Measurements from ENCODE around the gene CNTLN.
"Not testable (repeated sequence)": the region's sequence is repeated elsewhere in the genome, so short reads cannot be mapped to it uniquely, and the experiment has no call there.

The CNTLN gene

DNA sequence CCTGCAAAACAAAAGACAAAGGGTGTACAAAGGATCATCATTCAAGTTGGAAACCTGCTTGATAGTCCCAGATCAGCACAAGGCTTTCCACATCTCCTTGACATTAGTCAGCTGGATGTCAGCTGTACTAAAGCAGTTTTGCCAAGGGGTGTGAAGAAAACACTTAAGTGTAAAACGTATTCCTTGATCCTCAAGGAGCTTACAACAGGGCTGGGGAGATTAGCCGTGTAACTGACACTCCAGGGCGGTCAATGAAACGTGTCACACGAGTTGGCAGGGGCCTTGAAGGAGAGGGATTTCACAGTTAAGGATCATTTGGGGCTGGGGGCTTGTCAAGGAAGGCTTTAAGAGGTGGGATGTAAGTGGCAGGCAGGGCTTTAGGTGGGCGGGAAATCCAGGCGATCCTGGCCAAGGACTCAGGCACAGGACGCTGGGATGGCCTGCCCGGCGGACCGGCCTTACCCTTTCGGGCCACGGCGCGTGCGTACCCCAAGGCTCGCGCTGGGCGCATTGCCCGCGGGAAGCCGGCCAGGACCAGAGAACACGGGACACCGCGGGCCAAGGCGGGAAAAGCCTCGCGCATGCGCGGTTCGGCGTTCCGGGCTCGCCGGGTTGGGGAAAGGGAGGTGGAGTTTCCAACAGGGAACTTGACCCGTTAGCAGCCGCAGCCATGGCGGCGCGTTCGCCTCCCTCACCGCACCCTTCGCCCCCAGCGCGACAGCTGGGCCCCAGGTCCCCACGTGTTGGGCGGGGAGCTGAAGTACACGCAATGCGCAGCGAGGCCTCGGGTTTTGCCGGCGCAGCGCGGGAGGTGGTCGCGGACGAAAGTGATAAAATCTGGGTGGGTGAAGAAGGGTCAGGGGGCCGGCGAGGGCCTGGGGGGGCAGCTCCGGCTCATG lies at the start of gene CNTLN:
Gene CNTLN (plus strand): TSS at position 645 of the 899 bp plus-strand sequence. CDS start 26 bp downstream, at position 671.
- peak; percentile 93 for DNase-seq

DNA sequence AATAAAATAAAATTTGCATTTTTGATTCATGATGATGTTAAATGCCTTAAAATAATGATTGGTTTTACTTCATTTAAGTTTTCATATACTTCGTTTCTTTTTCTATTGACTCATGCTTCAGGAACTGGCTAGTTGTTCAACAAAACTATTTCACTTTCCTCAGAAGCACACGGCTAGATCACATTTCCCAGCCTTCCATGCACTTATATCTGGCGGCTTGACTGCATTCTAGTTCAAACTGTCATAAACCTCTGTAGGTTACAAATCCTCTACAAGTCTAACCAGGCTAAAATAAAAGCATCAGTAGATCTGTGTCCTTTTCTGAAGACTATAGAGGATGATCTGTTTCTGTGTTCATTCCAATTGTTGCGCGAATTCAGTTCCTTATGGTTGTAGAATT lies 46.3 kb upstream of the CNTLN start:
- no peak for DNase-seq

DNA sequence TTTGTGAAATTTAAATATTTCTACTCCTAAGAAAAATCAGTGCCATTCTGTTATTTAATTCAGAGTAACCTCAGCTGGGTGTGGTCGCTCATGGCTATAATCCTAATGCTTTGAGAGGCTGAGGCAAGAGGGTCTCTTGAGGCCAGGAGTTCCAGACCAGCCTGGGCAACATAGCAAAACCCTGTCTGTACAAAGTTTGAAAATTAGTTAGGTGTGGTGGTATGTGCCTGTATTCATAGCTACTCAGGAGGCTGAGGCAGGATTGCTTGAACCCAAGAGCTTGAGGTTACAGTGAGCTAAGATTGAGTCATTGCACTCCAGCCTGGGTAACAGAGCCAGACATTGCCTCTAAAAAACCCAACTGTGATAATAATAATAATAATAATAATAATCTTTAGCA lies 44.8 kb upstream of the CNTLN start:
- DNase-seq, result no peak

DNA sequence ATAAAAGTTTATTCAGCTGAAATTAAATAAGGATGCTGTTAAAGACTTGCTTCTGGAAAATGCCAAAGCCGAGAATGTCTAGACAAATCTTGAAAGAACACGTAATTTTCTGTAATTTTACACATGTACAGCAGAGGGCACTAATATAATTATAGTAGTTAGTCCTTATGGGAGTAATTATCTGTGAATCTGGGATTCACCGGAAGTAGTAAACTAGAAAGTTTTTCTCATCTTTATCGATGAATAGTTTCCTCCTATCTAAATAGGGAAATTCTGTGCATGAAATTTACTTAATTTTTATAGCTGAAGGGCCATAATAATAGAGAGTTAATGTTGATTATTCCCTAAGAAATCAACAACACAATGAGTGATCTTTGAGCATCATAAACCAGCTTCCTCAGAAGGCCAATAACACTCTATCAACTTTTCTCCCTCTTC lies 18.4 kb upstream of the CNTLN start:
- DNase-seq, result peak; percentile 55

- no peak for DNase-seq
Observed at GRCh38 chr9:17117372-17117771, 17.5 kb upstream of the CNTLN start.

- no peak for DNase-seq
Observed at GRCh38 chr9:17120203-17120602, 14.6 kb upstream of the CNTLN start.

DNA sequence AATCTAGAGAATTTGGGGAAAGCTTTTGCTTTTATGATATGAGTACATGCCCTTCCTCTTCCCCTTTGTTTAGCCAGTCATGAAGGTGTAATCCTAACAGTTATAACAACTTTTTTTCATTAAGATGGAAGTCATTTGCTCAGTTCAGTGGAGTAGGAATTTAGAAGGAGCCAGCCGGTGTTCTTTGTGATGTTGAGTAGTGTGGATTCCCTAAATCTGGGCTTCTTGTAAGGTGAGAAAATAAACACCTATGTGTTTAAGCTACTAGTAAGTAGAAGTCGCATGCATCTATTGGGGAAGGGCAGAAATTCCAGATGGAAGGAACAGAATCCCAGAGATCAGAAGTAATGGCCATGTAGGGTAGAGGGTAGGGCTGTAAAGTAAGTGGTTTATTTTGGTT lies 13.6 kb upstream of the CNTLN start:
- no peak for DNase-seq

DNA sequence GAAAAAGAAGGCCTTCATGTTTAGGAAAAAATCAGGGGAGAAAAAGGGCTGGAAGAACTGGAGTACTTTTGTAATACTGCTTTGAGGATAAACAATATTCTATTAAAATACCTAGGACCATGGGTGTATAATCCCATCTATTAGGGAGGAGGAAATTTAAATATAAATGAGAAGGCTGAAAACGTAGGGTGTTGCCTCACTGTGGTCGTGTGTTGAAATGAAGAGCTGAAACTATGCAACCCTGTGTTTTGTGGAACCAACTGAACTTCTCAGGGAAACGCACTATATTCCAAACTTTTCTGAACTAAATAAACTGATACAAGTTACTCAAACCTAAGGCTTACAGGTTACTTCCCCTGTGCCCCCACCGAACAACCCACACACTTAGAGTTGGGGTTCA lies 4.5 kb upstream of the CNTLN start:
- no peak for DNase-seq

GRCh38 chr9:17130725-17131124 lies 4.1 kb upstream of the CNTLN start:
- no peak for DNase-seq

- DNase-seq, result no peak
Observed at GRCh38 chr9:17131494-17131893, 3.3 kb upstream of the CNTLN start.

- DNase-seq, result peak; percentile 57
Observed at GRCh38 chr9:17135295-17136160, 688 bp downstream of the CNTLN start.

- DNase-seq, result peak; percentile 28
Observed at GRCh38 chr9:17137566-17137965, 2.7 kb downstream of the CNTLN start.

- DNase-seq, result no peak
Observed at GRCh38 chr9:17138503-17138902, 3.7 kb downstream of the CNTLN start.

GRCh38 chr9:17140418-17140817 lies 5.6 kb downstream of the CNTLN start:
- no peak for DNase-seq

DNA sequence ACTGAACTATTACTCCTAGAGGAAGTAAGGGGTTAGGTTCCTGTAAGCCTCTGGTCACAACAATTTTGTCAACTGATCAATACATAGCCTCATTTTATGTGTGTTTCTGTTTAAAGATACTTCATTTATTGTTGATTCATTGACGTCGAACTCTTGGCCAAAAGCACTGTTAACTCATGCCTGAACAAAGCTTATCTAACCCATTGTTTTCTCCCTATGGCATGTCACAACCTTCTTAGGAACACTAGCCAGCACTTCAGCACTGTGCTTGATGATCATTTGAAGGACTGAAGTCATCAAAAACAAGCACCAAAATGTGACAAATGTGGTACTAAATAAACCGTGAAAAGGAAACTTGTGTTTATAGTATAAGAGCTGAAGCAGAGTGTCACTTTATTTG lies 13.5 kb downstream of the CNTLN start:
- no peak for DNase-seq

DNA sequence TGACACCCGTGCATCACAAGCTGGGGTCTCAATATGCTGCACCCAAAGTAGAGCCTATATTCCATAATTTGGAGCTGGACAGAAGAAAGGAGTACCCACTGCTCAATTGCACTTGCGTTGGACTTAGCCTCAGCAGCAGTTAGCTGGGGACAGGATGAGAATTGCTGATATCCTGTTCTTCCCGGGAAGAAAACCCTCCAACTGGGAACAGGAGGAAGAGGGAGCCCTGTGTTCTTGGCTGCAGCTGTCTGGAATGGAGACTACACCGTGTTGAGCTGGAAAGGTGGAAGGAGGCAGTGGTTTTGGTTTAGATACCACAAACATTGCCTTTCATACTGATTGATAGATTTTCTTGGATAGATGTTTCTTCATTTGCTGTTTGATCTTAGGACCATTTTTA lies 24.6 kb downstream of the CNTLN start:
- DNase-seq, result no peak

DNA sequence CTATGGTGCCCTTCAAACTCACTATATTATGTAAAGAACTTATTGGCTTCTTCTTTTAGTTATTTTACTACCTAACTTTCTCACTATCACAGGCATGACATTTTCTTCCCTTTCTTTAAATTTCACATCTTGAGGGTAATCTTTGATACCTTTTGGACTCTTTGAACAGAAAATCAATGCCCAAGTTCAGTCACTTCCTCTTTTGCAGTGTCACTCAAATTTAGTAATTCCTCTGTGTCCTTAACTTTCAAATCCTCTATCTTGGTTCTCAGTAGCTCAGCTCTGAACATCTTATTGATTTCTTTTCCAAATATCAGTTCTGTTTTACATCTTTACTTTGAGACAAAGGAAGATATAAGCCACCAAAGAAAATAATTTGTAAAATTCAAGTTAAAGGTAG lies 25.5 kb downstream of the CNTLN start:
- DNase-seq, result no peak

DNA sequence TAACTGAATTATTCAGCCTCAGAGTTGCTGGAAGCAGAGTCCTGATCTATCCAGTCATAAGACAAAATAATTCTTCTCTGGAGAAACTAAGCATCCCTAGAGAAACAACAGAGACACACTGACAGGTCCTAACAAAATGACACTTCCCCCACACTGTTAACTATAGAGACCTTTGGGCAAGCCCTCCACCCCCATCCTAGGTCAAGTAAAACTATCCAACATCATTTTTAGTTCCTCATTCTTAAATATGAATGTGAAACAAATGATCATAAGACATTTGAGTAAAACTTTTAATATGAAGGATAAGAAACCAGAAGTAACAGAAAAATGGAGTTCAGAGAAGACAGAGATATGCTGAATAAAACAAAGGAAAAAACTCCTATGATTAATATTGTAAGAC lies 30.9 kb downstream of the CNTLN start:
- no peak for DNase-seq

GRCh38 chr9:17166346-17166745 lies 31.5 kb downstream of the CNTLN start:
- no peak for DNase-seq

GRCh38 chr9:17171309-17172094 lies 36.7 kb downstream of the CNTLN start:
- DNase-seq, result no peak

- not testable (repeated sequence) for DNase-seq
Observed at GRCh38 chr9:17177496-17177895, 42.7 kb downstream of the CNTLN start.

DNA sequence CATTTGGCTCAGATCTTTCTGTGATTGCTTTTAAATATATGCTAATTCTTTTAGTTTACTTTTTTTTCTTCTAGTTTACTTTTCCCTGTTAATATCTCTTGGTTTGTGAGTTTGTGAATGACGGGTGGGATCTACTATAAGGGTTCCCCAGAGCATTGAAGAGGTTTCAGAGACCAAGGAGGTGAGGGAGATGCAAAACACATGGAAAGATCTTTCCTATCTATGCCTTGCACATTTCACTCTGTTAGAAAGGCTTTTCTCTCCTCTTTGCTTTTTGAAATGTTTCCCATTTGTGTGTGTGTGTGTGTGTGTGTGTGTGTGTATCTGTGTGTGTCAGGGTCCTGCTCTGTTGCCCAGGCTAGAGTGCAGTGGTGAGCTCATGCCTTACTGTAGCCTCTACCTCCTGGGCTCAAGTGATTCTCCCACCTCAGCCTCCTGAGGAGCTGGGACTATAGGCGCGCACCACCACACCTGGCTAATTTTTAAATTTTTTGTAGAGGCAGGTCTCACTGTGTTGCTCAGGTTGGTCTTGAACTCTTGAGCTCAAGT lies 50.7 kb downstream of the CNTLN start:
- DNase-seq, result no peak

DNA sequence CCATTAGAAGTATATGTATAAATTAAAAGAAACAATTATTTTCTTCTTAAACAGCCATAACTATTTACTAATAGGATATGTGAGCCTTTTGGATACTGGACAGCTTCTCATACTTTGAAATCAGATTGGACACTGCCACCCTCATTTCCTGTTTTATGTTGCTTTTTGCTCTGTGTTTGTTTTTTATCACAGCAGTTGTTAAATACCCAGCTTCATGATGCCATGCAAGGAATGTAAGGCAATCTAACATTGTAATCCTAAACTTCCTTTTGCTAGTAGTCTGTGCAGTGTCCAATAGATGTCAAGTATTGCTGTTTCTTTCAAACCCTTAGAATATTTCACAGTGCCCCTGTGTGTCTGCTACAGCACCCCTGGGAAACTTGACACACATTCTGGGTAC lies 56.2 kb downstream of the CNTLN start:
- peak; percentile 6 for DNase-seq
